NCI-H146 (cell line): ENCODE results near the gene RASGRF1.

Source experiments
- DNase-seq: peaks from one replicate; lab custom pipeline; 2025; lab: John Stamatoyannopoulos, UW

The RASGRF1 gene

GRCh38 chr15:78957416-78958093, 133.0 kb downstream of the RASGRF1 start:
- DNase-seq: no peak

GRCh38 chr15:78956937-78957336, 133.6 kb downstream of the RASGRF1 start:
- no peak for DNase-seq

- DNase-seq: no peak
Measured at GRCh38 chr15:78955355-78955754, 135.2 kb downstream of the RASGRF1 start.

- peak; percentile 29 for DNase-seq
Measured at GRCh38 chr15:78951841-78952238, 138.7 kb downstream of the RASGRF1 start.

GRCh38 chr15:78950902-78951840, 139.4 kb downstream of the RASGRF1 start:
- DNase-seq: no peak

- no peak for DNase-seq
Measured at GRCh38 chr15:78950343-78950742, 140.2 kb downstream of the RASGRF1 start.

- no peak for DNase-seq
Measured at GRCh38 chr15:78949461-78949860, 141.1 kb downstream of the RASGRF1 start.

GRCh38 chr15:78947506-78947905, 143.1 kb downstream of the RASGRF1 start:
- no peak for DNase-seq

GRCh38 chr15:78946493-78946892, 144.1 kb downstream of the RASGRF1 start:
- no peak for DNase-seq

GRCh38 chr15:78944669-78945407, 145.7 kb downstream of the RASGRF1 start, which contains the start of gene CTSH:
Gene CTSH, minus strand, starts transcription at chr15:78945046. Its CDS starts 65 bp downstream, at chr15:78944981.
- DNase-seq: peak; percentile 87

- DNase-seq: peak; percentile 5
Measured at GRCh38 chr15:78944202-78944625, 146.4 kb downstream of the RASGRF1 start.

- DNase-seq: no peak
Measured at GRCh38 chr15:78943692-78944091, 146.9 kb downstream of the RASGRF1 start.

GRCh38 chr15:78942741-78943140, 147.8 kb downstream of the RASGRF1 start:
- DNase-seq: no peak

GRCh38 chr15:78938658-78939488, 151.7 kb downstream of the RASGRF1 start:
- no peak for DNase-seq

GRCh38 chr15:78937132-78937739, 153.3 kb downstream of the RASGRF1 start:
- no peak for DNase-seq

- DNase-seq: no peak
Measured at GRCh38 chr15:78934655-78935023, 155.9 kb downstream of the RASGRF1 start.

- no peak for DNase-seq
Measured at GRCh38 chr15:78933823-78934654, 156.5 kb downstream of the RASGRF1 start.

- DNase-seq: no peak
Measured at GRCh38 chr15:78933187-78933822, 157.3 kb downstream of the RASGRF1 start.

- no peak for DNase-seq
Measured at GRCh38 chr15:78932258-78932808, 158.2 kb downstream of the RASGRF1 start.
